NCI-H1105 (cell line): ENCODE measurements around the gene PPP2R2C.

ENCODE experiments used
- DNase-seq: peaks from one replicate; lab custom pipeline; 2025; lab: John Stamatoyannopoulos, UW

PPP2R2C gene

GRCh38 chr4:6378493-6379445 lies 93.6 kb downstream of the PPP2R2C start:
- no peak for DNase-seq

GRCh38 chr4:6377626-6378492 lies 94.6 kb downstream of the PPP2R2C start:
- no peak for DNase-seq

DNA sequence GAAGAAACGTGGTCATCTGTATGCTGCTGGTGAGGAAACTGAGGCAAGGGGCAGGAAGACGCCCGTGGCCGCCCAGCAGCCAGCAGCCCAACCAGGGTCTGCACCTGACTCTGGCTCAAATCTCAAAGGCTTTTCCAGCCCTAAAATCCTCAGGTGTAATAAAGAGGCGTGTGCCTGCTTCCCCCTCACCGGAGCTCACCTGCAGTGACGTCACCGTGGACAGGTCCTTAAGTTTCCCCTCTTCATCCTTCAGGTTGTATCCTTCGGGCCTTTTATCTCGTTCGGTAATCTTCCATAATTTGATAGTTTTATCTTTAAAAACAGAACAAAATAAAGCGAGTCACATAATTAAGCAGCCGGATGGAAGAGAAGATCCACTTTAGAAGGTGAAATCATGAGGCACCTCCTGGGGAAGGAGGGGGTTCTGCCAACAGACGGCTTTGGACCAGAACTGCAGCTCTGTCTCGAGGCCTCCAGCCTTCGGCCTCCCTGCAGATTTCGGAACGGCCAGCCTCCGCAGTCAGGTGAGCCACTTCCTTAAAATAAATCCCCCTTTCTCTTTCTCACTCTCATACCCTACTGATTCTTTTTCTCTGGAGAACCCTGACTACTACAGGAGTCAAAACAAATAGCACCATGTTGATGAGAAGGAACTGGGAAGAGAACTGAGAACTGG lies 96.7 kb downstream of the PPP2R2C start:
- DNase-seq: no peak

DNA sequence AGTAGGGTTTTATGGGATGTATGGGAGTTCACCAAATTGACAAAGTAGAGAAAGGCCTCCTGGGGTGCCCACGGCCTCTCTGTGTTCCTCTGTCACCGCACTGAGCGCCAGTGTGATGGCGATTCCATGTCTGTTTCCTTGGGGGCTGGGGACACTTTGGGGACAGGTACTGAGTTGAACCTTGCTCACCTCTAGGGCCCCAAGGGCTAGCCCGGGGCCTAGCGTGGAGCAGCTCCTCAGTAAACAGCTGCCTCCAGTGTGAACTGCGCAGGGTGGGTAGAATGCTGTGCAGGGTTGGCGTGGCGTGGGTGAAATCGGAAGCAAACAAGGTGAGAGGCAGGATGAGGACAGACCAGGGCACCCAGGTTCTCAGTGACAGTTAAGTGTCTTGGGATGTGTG lies 97.8 kb downstream of the PPP2R2C start:
- no peak for DNase-seq

GRCh38 chr4:6373541-6374410 lies 98.6 kb downstream of the PPP2R2C start:
- no peak for DNase-seq

GRCh38 chr4:6372649-6373525 lies 99.5 kb downstream of the PPP2R2C start:
- DNase-seq: peak; percentile 13

DNA sequence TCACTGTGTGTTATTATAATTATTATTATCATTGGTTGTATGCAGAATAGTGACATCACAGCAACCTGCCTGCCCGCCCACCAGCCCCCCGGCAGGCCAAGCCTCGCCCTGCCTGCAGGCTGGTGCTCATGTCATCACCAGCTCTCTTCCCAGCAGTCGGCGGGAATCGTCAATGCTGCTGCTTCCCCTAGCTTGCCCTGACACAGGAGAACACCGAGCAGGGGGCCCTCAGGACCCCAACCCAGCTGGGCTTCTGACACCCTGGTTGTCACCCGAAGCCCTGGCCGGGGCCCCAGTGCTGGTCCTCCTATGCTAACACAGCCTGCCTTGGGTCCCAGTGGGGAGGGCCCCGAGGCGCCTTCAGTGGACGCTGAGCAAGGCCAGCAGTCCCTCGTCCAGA lies 100.6 kb downstream of the PPP2R2C start:
- DNase-seq: no peak

- DNase-seq: no peak
Measured at GRCh38 chr4:6371271-6371670, 101.1 kb downstream of the PPP2R2C start.

DNA sequence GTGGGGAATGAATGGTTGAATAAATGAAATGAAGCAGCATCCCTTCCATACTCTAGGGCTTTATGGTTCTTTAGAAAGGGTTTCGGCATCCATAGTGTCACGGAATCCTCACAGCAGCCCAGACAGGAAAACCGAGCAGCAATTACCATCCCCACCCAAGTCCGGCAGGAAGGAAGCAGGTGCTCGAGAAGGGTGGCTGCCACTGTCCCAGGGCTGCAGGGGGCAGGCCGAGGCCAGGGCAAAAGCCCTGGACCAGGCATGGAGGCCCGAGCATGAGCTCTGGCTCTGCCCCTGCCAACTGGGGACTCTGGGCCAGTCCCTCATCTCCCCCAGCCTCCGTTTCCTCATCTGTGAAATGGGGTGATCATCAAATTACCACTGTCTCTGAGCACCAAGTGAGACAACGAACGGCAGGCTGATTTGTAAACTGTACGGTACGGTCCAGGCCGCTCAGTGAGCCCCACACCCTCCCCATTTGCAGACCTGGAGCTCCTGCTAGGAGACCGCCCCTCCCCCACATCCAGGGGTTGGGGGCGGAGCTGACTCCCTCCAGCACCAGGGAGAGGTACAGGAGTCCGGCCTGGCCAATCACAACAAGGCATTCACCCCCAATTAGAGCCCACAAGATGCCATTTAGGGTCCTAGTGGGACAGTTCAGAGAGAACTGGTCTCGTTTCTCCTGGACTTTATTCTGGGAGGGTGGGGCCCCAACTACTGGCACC lies 102.3 kb downstream of the PPP2R2C start:
- DNase-seq: no peak

- no peak for DNase-seq
Measured at GRCh38 chr4:6369511-6369910, 102.9 kb downstream of the PPP2R2C start.

GRCh38 chr4:6369035-6369434 lies 103.4 kb downstream of the PPP2R2C start:
- no peak for DNase-seq

DNA sequence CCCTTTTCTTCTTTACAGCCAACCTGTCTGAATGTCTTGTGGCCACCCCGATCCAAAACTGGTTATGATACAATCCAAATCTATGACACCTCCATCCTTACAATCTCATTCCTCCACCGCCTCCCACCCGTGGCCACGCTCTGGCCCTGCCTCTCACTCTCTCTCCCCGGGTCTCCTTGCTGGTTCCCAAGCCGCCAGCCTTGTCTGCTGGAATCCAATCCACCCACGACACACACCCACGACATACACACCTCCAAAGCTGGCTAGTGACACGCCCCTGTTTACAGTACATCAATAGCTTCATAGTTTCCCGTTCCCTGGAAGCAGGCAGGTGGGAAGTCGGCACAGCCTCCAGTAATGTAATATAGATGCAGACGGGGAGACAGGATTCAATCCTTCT lies 103.8 kb downstream of the PPP2R2C start:
- DNase-seq: no peak

DNA sequence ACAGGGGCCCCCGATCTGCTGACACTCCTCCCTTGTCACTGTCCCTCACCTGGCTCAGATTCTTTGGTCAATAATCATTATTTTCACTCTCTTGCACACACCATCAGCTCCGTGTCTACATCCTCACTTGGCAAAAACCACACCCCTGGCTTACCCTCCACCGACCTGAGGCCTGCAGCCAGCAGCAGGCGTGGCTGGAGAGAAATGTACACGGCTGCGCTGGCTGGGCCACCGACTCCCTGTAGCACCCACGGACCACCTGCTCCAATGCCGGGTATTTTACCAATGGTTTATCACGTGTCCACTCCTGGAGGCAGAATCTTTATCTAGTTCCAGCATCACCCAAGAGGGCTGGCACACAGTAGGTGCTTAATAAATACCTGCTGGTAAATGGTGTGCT lies 104.3 kb downstream of the PPP2R2C start:
- no peak for DNase-seq

DNA sequence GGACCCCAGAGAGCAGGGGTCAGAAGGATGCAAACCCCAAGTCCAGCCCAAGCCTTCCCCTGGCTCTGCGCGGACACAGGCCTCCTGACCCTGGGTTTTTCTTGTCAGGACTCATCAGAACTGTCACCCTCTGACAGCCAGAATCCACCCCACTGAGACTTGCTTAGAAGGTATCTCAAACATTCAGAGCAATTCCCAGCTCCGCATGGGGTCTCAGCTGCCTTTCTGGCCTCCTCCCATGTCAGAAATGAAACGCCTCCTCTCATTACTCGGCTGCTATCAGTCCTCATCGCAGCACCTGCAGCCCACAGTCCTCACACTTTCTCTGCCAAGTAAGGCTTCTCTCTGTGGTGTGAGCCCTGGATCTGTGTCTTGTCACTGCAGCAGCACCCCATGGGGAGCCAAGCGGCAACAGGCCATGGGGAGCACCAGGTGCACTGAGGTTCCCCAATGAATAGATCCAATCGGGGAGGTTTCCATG lies 105.0 kb downstream of the PPP2R2C start:
- no peak for DNase-seq

- DNase-seq: no peak
Measured at GRCh38 chr4:6366581-6366980, 105.8 kb downstream of the PPP2R2C start.

DNA sequence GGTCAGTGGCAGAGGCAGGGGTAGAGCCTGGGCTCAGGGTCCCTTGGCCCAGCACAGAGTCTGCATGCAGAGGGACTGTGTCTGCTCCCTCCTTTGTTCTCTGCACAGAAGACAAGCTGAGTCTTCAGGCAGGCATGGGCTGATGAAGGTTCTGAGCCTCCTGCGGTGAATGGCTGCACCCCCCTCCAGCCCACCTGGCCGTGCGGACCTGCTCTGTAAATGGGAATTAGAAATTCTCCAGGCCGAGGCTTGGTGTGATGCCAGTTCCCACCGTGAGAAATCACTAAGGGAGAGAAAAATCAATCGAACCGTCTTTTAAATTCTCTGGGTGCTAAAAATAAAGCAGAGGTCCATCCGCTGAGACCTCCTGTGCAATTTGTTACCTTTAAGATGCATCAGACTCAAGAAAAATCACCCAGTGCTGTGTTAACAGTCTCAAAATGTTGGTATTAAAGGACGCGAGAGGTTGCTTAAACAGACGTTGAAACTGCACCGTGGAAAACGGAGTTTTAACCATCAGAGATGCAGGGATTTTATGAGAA lies 106.8 kb downstream of the PPP2R2C start:
- DNase-seq: no peak

DNA sequence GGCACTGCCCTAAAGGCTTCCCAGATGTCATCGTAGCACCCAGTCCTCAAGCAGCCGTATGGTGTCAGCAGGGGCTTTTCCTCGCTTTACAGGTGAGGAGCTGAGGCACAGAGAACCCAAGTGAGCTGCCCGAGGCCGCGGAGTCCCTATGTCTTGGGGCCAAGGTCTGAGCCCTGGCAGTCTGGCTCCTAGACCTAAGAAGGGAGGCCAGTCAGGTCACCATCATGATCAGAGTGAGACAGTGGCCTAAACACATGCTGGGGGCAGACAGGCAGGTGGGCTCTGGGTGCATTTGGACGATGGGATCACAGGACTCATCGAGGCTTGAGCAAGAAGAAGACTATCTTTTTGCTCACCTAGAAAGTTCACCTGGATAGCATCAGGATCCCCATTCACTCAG lies 107.8 kb downstream of the PPP2R2C start:
- DNase-seq: no peak

- DNase-seq: no peak
Measured at GRCh38 chr4:6364146-6364545, 108.3 kb downstream of the PPP2R2C start.

- no peak for DNase-seq
Measured at GRCh38 chr4:6362896-6363295, 109.5 kb downstream of the PPP2R2C start.
